Eye (tissue), 1 donor: ENCODE results near the gene ZMYND8.

Experiments used
- DNase-seq: peaks from one replicate; pipeline ENCODE4 v3.0.0-alpha.2; 2015

ZMYND8 gene

GRCh38 chr20:47167846-47168245, 188.7 kb downstream of the ZMYND8 start:
- no peak for DNase-seq

- no peak for DNase-seq
Observed at GRCh38 chr20:47165376-47165865, 191.1 kb downstream of the ZMYND8 start.

GRCh38 chr20:47164140-47164539, 192.4 kb downstream of the ZMYND8 start:
- DNase-seq, result no peak

GRCh38 chr20:47161411-47161810, 195.1 kb downstream of the ZMYND8 start:
- DNase-seq, result no peak

- DNase-seq, result no peak
Observed at GRCh38 chr20:47160992-47161391, 195.5 kb downstream of the ZMYND8 start.

- DNase-seq, result no peak
Observed at GRCh38 chr20:47160240-47160639, 196.3 kb downstream of the ZMYND8 start.
